GM15510 (cell line): ENCODE measurements around the gene PARP14.

Source experiments
- POLR2A ChIP-seq: IDR thresholded peaks from 3 replicates; pipeline ENCODE4 v1.6.1; 2011; ENCODE audit warnings: borderline replicate concordance; ENCODE audit not compliant: insufficient read length; ENCODE audit errors: extremely low read depth

PARP14 gene

DNA sequence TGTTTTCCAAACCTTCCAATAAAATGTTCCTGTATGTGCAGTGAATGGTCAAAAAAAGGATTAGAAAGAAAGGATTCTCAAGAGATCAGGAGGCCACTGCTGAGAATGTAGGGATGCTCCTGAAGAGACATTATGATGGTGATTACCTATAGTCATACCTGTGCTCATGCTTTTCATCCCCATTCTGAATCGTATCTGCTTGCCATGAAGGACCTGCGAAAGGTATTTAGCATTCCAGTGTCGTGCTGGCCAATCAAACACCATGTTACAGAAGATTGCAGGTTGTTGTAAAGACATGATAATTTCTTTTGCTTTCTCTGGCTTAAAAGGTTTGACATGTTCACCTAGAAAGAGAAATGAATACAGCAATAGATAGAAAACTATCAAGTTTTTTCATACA, 96.9 kb downstream of the PARP14 start:
- TF ChIP-seq POLR2A: no peak
